GM11168 (cell line): ENCODE measurements around the gene DPY19L2.
"Not testable (repeated sequence)": the region's sequence is repeated elsewhere in the genome, so short reads cannot be mapped to it uniquely, and the experiment has no call there.

Experiments
- in situ Hi-C: fragments of 300-500 bp; cut with MboI; formaldehyde crosslinking; loops from one replicate; pipeline ENCODE4 v1.12.0; 2022; ENCODE audit warnings: low sequenced_read_pairs; ENCODE audit not compliant: unreplicated experiment

Gene DPY19L2

GRCh38 chr12:63668800-63669365, 590 bp upstream of the DPY19L2 start:
- in situ Hi-C loops: not testable (repeated sequence)

DNA sequence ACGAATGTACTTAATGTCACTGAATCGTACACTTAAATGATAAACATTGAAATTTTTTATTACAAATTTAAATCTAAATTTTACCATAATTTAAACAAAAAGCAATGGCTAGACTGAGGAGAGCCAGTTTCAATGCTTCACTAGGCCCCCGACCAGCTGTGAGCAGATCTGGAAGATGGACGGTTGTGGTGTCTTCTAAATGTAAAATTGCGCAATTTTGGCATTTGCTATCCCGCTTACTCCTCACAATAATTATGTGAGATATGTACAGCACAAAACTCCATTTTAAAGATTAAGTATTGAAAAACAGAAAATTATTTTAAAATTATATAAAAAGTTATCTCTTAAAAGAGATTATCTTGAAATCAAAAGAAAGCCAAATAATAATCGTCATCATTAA, 5.3 kb downstream of the DPY19L2 start:
- in situ Hi-C loops: not testable (repeated sequence)

GRCh38 chr12:63658501-63658900, 9.8 kb downstream of the DPY19L2 start:
- in situ Hi-C loops: not testable (repeated sequence)

DNA sequence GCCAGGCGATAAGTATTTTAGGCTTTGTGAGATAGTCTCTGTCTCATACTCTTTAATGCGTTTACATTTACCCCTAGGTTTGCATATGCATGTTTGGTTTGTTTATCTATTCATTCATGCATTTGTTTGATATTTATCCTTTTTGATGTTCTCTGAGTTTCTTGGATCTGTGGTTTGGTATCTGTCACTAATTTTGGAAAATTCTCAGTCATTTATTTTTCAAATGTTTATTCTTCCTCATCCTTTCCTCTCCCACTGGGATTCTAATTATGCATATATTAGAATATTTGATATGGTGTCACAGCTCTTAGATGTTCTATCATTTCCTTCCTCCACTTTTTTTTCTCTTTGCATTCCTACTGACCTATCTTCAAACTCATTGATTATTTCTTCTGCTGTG, 11.9 kb downstream of the DPY19L2 start:
- in situ Hi-C loops: not testable (repeated sequence)

DNA sequence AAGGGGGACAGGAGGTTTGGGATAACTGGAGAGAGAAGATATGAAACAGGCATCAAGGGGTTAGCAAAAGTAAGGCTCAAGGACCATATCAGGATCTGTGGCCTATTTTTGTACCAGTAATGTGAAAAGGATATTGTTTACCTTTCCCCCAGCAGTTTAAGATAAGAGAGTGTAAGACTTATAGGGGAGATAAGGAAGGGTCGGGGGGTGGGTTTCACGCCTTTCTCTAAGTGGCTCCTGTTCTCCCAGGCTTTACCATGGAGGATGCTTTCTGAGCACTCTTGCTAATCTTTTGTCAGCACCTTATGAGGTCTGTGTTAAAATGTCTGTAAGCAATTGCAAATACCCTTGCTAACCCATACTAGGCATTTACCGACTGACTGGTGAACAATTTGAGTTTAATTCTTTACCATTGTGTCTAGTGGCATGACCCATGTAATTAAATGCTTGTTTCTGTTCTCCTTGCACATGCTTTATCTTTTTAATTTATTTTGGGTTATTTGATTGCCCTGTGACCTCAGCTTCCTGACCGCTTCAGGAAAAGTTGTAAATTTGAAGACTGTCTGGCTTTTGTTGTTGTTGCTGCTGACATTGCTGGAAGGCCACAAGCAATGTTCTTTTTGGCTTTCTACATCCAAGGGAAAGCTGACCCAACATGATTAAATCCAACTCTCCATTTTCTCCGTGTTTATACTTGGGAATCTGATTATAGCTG, 12.6 kb downstream of the DPY19L2 start:
- in situ Hi-C loops: not testable (repeated sequence)

DNA sequence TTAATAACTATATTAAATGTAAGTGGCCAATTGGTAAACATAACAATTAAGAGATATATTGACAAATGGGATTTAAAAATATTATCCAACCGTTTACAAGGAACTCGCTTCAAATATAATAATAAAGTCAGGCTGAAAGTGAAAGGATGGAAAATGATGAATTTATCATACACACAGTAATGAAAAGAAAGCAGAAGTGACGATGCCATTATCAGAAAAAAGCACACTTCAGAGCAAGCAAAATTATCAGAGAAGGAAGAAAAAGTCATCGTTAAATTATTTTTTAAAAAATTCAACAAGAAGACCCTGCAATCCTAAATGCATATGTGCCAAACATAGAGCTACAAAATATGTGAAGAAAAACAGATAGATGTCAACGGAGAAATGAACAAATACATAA, 13.8 kb downstream of the DPY19L2 start:
- in situ Hi-C loops: not testable (repeated sequence)

- in situ Hi-C loops: not testable (repeated sequence)
These were observed 18.8 kb downstream of the DPY19L2 start for GRCh38 chr12:63649517-63649916.

- in situ Hi-C loops: not testable (repeated sequence)
These were observed 24.7 kb downstream of the DPY19L2 start for GRCh38 chr12:63643381-63644140.

- in situ Hi-C loops: not testable (repeated sequence)
These were observed 44.0 kb downstream of the DPY19L2 start for GRCh38 chr12:63624258-63624657.

DNA sequence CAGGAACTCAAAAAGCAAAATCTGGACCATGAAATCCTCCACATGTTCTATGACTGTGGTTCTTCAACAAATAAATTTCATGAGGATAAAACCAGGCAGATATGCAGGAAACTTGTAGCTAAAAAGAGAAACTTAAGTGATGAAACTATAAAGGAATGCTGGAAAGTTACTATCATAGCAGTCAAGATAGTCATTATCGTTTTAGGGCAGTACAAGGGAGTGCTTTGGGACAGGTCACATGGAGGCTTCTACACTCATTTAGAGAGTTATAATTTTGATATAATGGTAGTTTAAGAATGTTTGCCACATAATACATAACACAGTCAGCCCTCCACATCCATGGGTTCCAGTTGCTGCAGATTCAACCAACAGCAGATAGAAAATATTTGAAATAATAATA, 52.7 kb downstream of the DPY19L2 start:
- in situ Hi-C loops: not testable (repeated sequence)

GRCh38 chr12:63611285-63611684, 57.0 kb downstream of the DPY19L2 start:
- in situ Hi-C loops: not testable (repeated sequence)

DNA sequence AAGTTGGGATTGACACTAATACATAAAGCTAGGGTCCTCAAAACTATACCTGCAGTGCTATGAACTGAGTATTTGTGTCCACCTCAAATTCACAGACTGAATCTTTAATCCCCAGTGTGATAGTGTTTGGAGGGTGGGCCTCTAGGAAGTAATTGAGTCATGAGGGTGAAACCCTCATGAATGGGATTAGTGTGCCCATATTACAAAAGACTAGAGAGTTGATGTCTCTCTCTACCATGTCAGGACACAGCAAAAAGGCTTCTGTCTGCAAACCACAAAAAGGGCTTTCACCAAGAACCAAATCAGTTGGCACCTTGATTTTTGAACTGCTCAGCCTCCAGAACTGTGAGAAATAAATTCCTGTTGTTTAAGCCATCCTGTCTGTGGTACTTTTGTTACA, 59.0 kb downstream of the DPY19L2 start:
- in situ Hi-C loops: not testable (repeated sequence)

DNA sequence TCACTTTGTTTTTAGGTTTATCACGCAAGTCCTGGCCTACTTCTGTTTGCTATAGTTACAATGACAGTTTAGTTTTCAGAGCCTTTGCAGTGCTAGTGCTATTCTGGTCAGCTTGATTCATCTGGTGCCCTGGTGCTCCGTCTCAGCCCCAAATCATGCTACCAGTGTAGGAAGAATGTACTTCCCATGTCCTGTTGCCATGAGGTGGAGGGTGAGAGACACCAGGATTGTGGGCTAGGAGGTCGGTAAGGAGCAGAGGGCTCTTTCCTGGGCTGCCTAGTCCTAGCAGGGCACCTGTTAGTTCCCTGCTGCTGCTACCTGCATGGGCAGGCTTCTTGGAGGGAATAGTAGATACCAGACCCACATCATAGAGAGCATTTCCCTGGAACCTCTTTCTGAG, 63.3 kb downstream of the DPY19L2 start:
- in situ Hi-C loops: not testable (repeated sequence)

DNA sequence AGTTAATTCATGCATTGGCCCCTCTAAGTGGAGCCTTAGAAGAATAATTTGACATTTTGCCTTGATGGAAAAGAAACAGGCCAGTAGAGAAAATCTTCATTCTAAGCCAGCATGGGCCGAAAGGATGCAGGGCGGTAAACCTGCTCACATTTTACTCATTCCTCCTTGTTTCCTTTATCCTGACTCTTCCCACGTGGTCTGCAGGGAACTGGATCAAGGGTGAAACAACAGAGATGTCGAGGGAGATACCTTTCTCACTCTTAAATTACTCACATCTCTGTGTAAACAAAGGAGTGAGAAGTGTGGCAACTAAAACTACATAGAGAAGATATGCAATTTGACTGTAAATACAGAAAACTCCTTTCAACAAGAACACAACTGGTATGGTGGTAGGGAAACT, 73.5 kb downstream of the DPY19L2 start:
- in situ Hi-C loops: not testable (repeated sequence)

DNA sequence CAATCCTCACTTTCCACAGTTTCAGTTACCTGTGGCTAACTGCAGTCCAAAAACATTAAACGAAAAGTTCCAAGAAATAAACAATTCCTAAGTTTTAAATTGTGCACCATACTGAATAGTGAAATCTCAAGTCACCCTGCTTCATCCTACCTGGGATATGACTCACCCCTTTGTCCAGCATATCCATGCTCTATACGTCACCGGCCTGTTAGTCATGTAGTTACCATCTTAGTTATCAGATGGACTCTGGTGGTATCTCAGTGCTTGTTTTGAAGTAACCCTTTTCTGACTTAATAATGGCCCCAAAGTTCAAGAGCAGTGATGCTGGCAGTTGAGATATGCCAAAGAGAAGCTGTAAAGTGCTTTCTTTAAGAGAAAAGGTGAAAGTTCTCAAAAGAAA, 83.9 kb downstream of the DPY19L2 start:
- in situ Hi-C loops: not testable (repeated sequence)

GRCh38 chr12:63583289-63583688, 85.0 kb downstream of the DPY19L2 start:
- in situ Hi-C loops: not testable (repeated sequence)

- in situ Hi-C loops: not testable (repeated sequence)
These were observed 90.7 kb downstream of the DPY19L2 start for GRCh38 chr12:63577631-63578030.

- in situ Hi-C loops: not testable (repeated sequence)
These were observed 96.3 kb downstream of the DPY19L2 start for GRCh38 chr12:63572038-63572437.

- in situ Hi-C loops: not testable (repeated sequence)
These were observed 109.8 kb downstream of the DPY19L2 start for GRCh38 chr12:63558445-63558844.

GRCh38 chr12:63551397-63551796, 116.9 kb downstream of the DPY19L2 start:
- in situ Hi-C loops: not testable (repeated sequence)

DNA sequence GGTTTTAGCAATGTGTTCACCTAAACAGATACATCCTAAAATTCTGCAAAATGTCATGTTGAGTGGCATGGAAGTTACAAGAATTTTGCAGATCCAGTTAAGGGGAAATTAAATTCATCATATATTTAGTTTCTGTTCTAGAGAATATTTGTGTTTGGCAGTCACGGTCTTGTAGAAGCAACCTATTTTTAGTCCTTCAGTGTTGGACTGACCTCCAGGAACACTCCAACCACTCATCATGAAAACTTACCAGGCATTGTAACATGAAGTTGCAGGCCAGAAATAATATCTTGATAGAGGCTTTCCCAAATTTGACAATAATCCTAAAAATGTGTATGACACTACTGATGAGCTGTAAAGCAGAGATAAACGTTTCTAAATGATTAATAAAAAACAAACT, 119.3 kb downstream of the DPY19L2 start:
- in situ Hi-C loops: loop anchor here (5.0 kb wide), 1 partner anchor 193 kb away; no protein-coding TSS in a partner anchor
